HG02885 (cell line): Measurements from ENCODE around the gene KRTAP5-7.

Experiments
- ATAC-seq: cut with Tn5 transposase; IDR thresholded peaks from one replicate; pipeline ENCODE4 v1.9.1; 2021; ENCODE audit warnings: mild to moderate bottlenecking; ENCODE audit not compliant: unreplicated experiment, poor library complexity

The KRTAP5-7 gene

GRCh38 chr11:71495286-71496230 lies 31.5 kb upstream of the KRTAP5-7 start:
- ATAC-seq = no peak

GRCh38 chr11:71496421-71496820 lies 30.6 kb upstream of the KRTAP5-7 start:
- ATAC-seq = no peak

GRCh38 chr11:71498091-71498490 lies 29.0 kb upstream of the KRTAP5-7 start:
- no peak for ATAC-seq

- no peak for ATAC-seq
Measured at GRCh38 chr11:71499125-71499524, 27.9 kb upstream of the KRTAP5-7 start.

GRCh38 chr11:71499546-71499945 lies 27.5 kb upstream of the KRTAP5-7 start:
- ATAC-seq = no peak

GRCh38 chr11:71500601-71501021 lies 26.5 kb upstream of the KRTAP5-7 start:
- no peak for ATAC-seq

GRCh38 chr11:71501071-71501985 lies 25.7 kb upstream of the KRTAP5-7 start:
- no peak for ATAC-seq

GRCh38 chr11:71502026-71502425 lies 25.0 kb upstream of the KRTAP5-7 start:
- no peak for ATAC-seq

GRCh38 chr11:71502871-71503435 lies 24.1 kb upstream of the KRTAP5-7 start:
- ATAC-seq = no peak

GRCh38 chr11:71504531-71504930 lies 22.5 kb upstream of the KRTAP5-7 start:
- ATAC-seq = no peak

- no peak for ATAC-seq
Measured at GRCh38 chr11:71505001-71505400, 22.1 kb upstream of the KRTAP5-7 start.

GRCh38 chr11:71505781-71506180 lies 21.3 kb upstream of the KRTAP5-7 start:
- ATAC-seq = no peak

GRCh38 chr11:71507102-71507501 lies 20.0 kb upstream of the KRTAP5-7 start:
- no peak for ATAC-seq

GRCh38 chr11:71518506-71519471 lies 8.3 kb upstream of the KRTAP5-7 start:
- no peak for ATAC-seq

- no peak for ATAC-seq
Measured at GRCh38 chr11:71519546-71519945, 7.5 kb upstream of the KRTAP5-7 start.

GRCh38 chr11:71525188-71525937 lies 1.7 kb upstream of the KRTAP5-7 start:
- ATAC-seq = no peak

GRCh38 chr11:71525938-71526495 lies 1.1 kb upstream of the KRTAP5-7 start:
- no peak for ATAC-seq

- no peak for ATAC-seq
Measured at GRCh38 chr11:71527576-71528210, 626 bp downstream of the KRTAP5-7 start.
